ENCODE measurements around the gene RABGEF1.
"Not testable (repeated sequence)": the region's sequence is repeated elsewhere in the genome, so short reads cannot be mapped to it uniquely, and the experiment has no call there.

Gene RABGEF1

DNA sequence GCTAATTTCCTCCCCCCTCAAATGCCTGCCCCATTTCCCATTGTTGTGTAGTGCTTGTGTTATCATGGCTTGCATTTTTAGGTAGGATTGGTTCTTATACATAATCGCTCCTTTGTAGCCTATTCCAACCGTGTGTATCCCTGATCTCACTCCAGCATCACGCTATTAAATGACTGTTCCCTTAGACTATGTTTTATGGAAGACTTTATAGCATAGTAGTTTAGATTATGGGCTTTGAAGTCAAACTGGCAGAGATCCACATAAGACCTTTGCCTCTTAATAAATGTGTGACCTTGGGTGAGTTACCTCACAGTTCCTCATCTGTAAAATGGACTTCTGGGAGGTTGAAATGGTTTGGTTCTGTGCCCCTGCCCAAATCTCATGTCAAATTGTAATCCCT lies 5.4 kb upstream of the RABGEF1 start:
- no peak for DNase-seq (ENCODE audit: low read depth in 2 of 2)

- no peak for DNase-seq (ENCODE audit: low read depth in 2 of 2)
Measured at GRCh38 chr7:66735850-66736249, 4.7 kb upstream of the RABGEF1 start.

DNA sequence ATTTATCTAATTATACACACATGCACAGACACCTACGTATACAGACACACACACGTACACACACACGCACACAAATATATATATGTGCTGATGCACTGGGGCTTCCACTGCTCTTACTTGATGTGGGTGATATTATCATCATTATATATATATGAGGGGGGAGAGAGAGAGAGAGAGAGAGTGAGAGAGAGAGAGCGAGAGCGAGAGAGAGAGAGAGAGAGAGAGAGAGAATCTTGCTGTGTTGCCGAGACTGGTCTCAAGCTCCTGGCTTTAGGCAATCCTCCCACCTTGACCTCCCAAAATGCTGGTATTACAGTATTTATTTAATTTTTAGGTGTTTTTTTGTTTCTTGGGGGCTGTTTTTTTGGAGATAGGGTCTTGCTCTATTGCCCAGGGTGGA lies 3.6 kb upstream of the RABGEF1 start:
- DNase-seq (ENCODE audit: low read depth in 2 of 2), result no peak

GRCh38 chr7:66737667-66738066 lies 2.9 kb upstream of the RABGEF1 start:
- no peak for DNase-seq (ENCODE audit: low read depth in 2 of 2)

DNA sequence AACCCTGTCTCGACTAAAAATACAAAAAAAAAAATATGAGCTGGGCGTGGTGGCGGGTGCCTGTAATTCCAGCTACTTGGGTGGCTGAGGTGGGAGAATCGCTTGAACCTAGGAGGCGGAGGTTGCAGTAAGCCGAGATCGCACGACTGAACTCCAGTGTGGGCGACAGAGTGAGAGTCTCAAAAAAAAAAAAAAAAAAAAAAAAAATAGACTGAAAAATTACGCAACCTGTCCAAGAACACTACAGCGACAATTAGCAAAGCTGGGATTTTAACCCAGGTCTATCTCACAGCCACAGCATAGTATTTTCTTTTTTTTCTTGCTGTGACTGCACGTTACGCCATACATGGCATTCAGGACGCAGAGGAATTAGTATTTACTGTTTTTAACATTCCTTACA lies 1.1 kb upstream of the RABGEF1 start:
- no peak for DNase-seq (ENCODE audit: low read depth in 2 of 2)

DNA sequence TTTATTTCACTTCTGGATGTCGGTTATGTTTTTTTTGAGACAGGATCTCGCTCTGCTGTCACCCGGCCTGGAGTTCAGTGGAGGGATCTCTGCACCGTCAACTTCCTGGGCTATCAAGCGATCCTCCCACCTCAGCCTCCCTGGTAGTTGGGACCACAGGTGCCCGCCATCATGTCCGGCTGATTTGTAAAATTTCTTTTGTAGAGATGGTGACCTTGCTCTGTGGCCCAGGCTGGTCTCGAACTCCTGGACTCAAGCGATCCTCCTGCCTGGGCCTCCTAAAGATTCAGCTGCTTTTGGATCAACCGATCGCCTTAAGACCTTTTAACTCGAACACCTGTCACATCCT lies 606 bp upstream of the RABGEF1 start:
- no peak for DNase-seq (ENCODE audit: low read depth in 2 of 2)

GRCh38 chr7:66740980-66741709 lies 612 bp downstream of the RABGEF1 start:
- DNase-seq (ENCODE audit: low read depth in 2 of 2), result peak in 1 of 2 donors; percentile 20

GRCh38 chr7:66741710-66742049 lies 1.1 kb downstream of the RABGEF1 start:
- no peak for DNase-seq (ENCODE audit: low read depth in 2 of 2)

DNA sequence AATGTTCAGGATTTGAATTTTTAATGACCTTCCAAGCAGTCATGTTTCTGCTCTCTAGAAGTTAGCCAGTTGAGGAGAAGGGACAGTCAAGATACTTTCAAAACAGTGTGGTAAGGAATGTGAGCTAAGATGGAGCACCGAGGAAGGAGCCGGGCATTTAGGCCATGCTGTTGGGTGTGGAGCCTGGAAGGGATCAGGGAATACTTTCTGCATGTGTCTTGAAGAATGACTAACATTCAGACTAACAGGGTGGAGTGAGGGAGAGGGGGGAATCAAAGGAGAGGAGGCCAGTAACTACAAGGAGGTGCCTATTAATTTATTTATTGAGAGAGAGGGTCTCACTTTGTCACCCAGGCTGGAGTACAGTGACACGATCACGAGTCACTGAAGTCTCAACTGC lies 1.8 kb downstream of the RABGEF1 start:
- DNase-seq (ENCODE audit: low read depth in 2 of 2), result not testable (repeated sequence)

DNA sequence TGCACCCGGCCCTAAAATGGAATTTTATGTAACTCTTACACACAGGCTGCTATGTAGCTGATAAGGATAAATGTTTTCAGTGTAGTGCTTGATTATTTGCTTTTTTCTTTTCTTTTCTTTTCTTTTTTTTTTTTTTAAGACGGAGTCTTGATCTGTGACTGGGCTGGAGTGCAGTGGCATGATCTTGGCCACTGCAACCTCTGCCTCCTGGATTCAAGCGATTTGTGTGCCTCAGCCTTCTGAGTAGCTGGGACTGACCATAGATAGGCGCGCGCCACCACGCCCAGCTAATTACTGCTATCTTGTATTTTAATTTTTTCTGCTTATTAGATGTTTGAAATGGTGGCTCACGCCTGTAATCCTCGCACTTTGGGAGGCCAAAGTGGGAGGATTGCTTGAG lies 3.4 kb downstream of the RABGEF1 start:
- DNase-seq (ENCODE audit: low read depth in 2 of 2), result no peak

DNA sequence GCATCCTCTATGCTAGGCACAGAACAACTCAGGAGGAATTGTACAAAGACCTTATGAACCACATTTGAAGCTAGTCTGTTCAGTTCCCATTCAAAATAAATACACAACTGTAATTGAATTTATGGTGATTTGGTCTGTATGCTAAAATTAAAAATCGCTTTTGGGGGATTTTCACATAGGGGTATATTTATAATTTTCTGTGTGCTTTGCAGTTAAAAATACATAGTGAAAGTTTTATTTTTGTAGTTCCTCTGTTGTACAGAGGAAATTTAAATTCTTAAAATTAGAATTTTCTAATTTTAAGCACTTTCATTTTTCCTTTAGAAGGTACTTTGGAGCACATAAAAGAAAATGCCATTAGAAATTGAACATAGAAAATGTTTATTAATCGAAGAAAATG lies 6.9 kb downstream of the RABGEF1 start:
- DNase-seq (ENCODE audit: low read depth in 2 of 2), result no peak

DNA sequence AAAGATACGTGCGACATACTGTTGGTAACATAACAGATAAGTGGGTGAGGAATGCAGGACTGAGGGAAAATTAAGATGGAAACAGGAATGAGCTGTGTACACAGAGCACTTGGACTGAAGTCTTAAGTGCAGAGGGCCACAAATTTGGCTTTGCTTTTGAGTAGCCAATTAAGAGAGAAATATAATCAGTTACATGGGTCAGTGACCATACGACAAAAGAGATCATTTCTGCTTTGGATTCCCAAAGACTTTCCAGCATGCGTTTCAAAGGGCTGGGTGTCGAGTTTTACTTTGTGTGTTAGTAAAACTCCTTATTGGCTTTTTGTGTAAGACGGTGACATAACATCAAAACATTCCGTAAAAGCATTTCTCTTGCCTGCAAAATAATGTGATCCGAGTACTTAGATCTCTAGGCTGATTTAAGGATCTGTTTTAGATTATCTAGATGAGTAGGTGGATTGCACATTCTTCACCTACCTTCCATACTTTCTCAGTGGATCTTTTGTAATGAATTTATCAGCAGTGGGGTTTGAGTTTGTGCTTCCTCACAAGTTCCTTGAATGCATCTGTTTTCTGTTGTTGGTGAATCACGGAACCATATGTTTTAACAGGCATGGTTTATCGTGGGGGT lies 7.5 kb downstream of the RABGEF1 start:
- no peak for DNase-seq (ENCODE audit: low read depth in 2 of 2)

- DNase-seq (ENCODE audit: low read depth in 2 of 2), result no peak
Measured at GRCh38 chr7:66748791-66749190, 8.3 kb downstream of the RABGEF1 start.

DNA sequence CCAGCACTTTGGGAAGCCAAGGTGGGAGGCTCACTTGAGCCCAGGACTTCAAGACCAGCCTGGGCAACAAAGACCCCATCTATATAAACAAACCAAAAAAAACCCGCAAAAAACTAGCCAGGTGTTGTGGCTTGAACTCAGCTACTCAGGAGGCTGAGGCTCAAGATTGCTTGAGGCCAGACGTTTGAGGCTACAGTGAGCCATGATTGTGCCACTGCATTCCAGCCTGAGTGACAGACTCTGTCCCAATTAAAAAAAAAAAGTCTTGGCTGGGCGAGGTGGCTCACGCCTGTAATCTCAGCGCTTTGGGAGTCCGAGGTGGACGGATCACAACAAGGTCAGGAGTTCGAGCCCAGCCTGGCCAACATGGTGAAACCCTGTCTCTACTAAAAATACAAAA lies 11.4 kb downstream of the RABGEF1 start:
- DNase-seq (ENCODE audit: low read depth in 2 of 2), result no peak

DNA sequence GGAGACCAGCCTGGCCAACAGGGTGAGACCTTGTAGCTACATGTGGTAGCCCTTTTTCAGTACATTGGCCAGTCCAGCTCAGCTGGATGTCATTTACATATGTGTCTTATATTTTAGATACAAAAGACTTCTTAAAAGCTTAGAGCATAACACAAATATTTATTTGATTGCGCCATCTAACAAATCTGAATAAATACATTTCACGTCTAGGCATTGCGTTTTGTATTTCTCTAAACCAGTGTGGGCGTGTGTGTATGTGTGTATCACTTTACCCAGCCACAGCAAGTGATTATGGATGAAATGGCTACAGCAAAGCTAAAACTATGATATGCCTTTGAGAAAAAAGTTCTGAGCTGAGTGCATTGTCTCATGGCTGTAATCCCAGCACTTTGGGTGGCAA lies 14.0 kb downstream of the RABGEF1 start:
- DNase-seq (ENCODE audit: low read depth in 2 of 2), result no peak

DNA sequence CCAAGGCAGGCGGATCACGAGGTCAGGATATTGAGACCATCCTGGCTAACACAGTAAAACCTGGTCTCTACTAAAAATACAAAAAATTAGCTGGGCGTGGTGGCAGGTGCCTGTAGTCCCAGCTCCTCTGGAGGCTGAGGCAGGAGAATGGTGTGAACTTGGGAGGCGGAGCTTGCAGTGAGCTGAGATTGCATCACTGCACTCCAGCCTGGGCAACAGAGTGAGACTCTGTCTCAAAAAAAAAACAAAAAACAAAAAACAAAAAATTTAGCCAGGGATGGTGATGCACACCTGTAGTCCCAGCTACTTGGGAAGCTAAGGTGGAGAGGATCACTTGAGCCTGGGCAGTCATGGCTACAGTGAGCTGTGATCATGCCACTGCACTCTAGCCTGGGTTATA lies 14.5 kb downstream of the RABGEF1 start:
- DNase-seq (ENCODE audit: low read depth in 2 of 2), result not testable (repeated sequence)

GRCh38 chr7:66756227-66756626 lies 15.7 kb downstream of the RABGEF1 start:
- DNase-seq (ENCODE audit: low read depth in 2 of 2), result not testable (repeated sequence)

DNA sequence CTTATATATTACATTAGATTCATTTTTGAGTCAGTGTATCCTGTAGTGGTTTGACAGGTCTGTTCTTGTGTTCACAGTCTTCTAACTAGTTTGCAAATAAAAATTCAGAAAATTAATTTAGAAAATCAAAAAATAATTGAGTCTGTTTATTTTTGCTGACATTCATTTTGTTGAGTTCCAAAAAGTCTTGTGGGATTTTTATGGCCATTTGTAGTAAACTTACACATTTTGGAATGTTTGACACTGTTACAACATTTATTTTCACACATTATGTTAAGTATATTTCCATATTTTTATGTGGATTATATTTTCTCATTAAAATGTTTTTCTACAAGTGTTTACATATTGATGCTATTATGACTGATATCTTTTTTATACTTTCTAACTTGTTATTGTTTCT lies 16.4 kb downstream of the RABGEF1 start:
- no peak for DNase-seq (ENCODE audit: low read depth in 2 of 2)

- DNase-seq (ENCODE audit: low read depth in 2 of 2), result no peak
Measured at GRCh38 chr7:66757939-66758338, 17.4 kb downstream of the RABGEF1 start.

DNA sequence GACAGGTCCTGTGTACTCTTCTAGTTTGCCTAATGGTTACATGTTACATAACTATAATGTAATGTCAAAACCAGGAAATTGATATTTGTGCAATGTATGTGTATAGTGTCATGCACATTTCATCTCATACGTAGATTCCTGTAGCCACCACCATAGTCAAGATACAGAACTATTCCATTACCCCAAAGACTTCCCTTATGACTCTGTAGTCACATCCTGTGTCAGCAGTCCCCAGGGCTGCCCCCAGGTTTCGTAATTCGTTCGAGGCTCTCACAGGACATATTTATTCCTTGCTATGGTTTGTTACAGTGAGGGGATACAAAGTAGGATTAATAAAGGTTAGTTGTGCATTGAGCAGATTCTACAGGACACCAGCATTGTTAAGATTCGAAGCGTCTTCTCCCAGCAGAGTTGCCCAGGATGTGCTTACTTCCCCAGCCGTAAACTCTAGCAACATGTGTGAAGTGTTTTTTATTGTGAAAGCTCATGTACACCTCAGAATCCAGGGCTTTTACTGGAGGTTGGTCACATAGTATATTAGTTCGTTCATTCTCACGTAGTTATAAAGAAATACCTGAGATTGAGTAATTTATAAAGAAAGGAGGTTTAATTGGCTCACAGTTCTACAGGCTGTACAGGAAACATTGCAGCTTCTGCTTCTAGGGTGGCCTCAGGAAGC lies 18.6 kb downstream of the RABGEF1 start:
- DNase-seq (ENCODE audit: low read depth in 2 of 2), result no peak

GRCh38 chr7:66763183-66763582 lies 22.6 kb downstream of the RABGEF1 start:
- DNase-seq (ENCODE audit: low read depth in 2 of 2), result not testable (repeated sequence)

GRCh38 chr7:66763633-66764355 lies 23.3 kb downstream of the RABGEF1 start:
- DNase-seq (ENCODE audit: low read depth in 2 of 2), result not testable (repeated sequence)

DNA sequence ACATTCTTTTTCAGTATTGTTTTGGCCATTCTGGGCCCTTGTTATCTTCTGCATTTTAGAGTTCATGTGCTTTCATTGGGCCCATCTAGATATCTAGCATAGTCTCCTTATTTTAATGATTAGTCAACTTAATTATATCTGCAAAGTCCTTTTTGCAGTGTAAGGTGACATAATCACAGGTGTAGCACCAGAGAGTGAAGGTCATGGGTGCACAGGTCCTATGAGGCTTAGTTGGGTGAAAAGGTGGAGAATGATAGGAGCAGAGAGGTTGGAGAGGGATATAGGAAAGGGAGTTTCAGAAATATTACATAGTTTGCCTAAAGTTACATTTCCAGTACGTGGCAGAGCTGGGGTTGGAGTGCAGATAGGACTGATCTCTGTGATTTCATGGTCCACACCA lies 24.4 kb downstream of the RABGEF1 start:
- not testable (repeated sequence) for DNase-seq (ENCODE audit: low read depth in 2 of 2)

All from stimulated activated CD8-positive, alpha-beta memory T cell treated with anti-CD3 and anti-CD28 coated beads, Interleukin-7, amount 100 ng/mL, for 4 hours (primary cell).